Inflammatory macrophage treated with lipopolysaccharide for 1 hour (primary cell): ENCODE results near the gene WDR46.
A peak's percentile ranks its signal among the peaks of the same experiment; 100 is the strongest.

ENCODE experiments used
- DNase-seq, 2 donors: peaks; one replicate each; pipeline ENCODE4 v3.0.0-alpha.2; 2020 to 2022

Gene WDR46, protein sequence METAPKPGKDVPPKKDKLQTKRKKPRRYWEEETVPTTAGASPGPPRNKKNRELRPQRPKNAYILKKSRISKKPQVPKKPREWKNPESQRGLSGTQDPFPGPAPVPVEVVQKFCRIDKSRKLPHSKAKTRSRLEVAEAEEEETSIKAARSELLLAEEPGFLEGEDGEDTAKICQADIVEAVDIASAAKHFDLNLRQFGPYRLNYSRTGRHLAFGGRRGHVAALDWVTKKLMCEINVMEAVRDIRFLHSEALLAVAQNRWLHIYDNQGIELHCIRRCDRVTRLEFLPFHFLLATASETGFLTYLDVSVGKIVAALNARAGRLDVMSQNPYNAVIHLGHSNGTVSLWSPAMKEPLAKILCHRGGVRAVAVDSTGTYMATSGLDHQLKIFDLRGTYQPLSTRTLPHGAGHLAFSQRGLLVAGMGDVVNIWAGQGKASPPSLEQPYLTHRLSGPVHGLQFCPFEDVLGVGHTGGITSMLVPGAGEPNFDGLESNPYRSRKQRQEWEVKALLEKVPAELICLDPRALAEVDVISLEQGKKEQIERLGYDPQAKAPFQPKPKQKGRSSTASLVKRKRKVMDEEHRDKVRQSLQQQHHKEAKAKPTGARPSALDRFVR

DNA sequence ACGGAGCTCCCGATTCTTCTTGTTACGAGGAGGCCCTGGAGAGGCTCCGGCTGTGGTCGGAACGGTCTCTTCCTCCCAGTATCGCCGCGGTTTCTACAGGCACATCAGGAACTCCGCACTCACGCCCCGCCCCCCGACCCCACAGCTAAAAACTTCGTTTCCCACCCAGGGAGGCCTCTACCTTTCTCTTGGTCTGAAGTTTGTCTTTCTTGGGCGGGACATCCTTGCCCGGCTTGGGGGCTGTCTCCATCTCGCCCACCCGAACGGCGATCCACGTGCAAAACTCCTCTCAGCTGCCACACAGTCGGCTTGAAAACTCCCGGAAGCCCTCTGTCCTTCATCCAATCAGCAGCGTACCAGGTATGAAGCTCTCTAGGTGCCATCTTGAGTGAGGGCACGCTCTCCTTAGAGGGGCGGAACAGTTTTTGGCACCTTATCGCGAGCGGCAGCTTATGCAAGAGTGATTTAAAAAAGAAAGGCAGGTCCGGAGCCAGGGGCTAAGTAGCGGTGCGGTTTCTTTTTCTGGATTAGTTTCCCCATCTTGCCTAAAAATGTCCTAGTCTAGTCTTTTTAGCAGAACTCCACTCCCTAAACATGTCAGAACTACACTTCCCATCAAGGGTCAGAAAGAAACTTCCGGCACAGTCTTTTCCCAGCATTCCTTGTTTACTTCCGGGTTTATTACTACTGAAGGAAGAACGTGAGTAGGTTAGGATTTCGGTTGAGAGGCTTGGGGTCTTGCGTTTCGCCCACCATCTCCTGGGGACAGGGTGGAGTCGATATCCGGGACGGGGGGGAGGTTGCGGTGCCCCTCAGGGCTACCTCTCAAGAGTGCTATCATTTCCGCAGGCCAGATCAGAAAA lies at the start of gene WDR46, which contains the start of gene PFDN6:
Gene WDR46, minus strand, starts transcription at position 319 of the 863 bp plus-strand sequence. Its CDS starts 69 bp downstream, at position 250.
Gene PFDN6, plus strand, starts transcription at position 681 of the 863 bp plus-strand sequence. CDS start 256 bp downstream, outside the sequence.
- DNase-seq: peak; percentile 87

DNA sequence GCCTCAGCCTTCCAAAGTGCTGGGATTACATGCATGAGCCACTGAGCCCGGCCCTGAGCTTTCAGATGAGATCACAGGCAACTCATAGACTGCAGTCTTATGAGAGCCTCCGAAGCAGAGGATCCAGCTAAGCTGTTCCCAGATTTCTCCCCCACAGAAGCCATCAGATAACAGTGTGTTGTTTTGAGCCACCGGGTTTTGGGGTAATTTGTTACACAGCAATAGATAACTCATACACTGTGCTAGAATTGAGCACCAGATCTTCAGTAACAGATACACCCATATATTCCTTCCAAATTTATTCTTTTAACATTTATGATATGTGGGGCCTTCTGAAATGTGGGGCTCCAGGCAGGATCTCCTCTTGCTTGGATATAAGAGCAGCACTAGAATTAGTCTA lies 47.5 kb upstream of the WDR46 start:
- no peak for DNase-seq

DNA sequence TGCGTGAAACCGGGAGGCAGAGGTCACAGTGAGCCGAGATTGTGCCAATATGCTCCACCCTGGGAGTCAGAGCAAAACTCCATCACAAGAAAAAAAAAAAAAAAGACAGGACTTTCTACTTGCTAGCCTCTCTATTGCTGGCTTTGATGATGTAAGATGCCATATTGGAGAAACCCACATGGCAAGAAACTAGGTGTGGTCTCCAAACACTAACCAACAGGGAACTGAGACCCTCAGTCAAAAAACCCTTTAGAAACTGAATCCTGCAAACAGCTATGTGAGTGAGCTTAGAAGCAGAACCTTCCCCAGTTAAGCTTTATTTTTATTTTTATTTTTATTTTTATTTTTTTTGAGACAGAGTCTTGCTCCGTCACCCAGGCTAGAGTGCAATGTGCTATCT lies 46.9 kb upstream of the WDR46 start:
- no peak for DNase-seq

DNA sequence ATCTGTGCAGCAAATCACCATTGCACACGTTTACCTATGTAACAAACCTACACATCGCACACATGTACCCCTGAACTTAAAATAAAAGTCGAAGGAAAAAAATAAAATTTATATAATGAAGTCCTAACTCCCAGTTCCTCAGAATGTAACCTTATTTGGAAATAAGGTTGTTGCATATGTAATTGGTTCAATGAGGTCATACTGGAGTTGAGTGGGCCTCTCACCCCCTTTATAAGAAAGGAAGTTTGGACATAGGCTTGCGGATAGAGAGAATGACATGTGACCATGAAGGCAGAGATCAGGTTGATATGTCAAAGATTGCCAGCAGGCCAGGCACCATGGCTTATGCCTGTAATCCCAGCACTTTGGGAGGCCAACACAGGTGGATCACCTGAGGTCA lies 44.6 kb upstream of the WDR46 start:
- peak; percentile 40 to 67 for DNase-seq

DNA sequence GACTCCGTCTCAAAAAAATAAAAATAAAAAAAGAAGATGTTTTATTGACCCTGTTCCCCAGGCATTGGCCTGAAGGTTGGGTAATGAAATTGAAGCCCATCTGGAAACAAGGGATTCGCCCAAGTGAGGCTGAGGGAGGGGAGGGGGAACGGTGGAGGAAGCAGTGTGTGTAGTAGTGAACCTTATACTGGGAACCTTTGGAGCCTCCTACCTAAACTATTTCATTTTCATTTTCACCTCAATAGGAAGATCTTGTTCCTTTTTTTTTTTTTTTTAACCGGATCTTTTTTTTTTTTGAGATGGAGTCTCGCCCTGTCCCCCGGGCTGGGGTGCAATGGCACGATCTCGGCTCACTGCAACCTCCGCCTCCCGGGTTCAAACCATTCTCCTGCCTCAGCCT lies 41.7 kb upstream of the WDR46 start:
- DNase-seq: no peak

DNA sequence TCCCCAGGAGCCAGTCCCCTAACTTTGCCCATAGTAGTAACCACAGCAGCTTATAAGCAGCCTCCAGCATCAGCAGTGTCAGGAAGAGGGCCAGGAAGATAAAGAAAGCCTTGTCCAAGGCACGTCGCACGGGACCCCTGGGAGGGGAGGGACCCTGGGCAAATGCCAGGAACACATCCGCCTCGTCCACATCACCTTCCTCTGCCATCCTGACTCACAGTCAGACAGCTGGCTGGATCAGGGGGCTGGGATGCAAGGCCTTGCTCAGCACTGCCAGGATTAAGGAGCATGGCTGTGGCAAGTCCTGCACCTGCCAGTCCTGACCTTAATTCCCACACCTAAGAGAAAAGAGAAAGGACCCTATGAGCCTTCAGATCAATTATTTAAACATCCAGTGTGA lies 40.0 kb upstream of the WDR46 start:
- DNase-seq: no peak

DNA sequence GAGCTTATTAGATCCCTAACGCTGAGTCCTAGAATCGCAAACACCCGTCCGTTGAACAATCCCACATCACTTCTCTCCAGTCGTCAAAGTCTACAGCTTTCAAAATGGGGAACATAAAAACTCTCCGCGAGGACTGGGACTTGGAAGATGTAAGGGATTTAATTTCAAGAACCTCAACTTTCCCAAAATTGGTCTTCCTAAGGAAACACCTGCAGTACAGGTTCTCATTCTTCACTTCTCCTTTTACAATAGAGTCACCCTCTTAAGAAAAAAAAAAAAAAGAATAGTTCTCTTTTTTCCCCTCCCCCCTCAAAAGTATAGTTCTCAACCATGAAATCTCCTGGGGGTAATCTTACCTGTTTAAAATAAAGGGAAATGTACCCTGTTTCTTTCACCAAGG lies 35.1 kb upstream of the WDR46 start:
- DNase-seq: peak in 1 of 2 donors; percentile 35

DNA sequence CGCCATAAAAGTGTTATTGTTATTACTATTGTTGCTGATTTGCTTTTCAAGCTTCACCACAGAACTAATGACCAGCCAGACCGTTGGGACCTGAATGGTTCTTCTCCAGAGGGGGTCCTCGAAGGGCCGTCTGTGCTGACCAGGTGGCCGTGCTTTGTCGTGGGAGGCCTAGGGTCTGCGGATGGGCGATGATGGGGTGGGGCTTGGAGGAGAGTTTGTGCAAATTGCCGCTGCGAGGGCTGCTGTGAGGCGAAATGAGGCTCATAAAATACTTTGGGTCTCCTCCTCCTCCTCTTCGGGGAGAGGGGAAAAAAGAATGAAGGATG lies 34.5 kb upstream of the WDR46 start:
- DNase-seq: no peak

DNA sequence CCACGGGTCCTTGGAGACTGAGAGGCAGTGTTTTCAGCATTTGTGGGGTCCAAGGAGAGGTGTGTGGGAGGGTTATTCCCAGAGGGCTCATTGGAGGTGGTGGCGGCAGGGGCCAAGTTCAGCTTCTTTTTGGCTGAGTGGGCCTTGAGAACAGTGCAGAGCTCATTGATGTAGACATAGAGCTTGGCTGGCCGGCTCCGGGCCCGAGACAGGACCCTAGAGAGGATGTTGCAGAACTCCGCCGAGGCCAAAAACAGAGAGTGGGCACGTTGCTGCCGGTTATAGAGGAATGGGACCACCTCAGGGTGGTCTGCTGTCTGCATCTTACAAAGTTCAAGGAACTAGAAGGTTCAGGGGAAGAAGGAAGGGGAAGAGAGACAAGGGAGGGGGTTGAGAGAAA lies 32.2 kb upstream of the WDR46 start:
- DNase-seq: no peak

DNA sequence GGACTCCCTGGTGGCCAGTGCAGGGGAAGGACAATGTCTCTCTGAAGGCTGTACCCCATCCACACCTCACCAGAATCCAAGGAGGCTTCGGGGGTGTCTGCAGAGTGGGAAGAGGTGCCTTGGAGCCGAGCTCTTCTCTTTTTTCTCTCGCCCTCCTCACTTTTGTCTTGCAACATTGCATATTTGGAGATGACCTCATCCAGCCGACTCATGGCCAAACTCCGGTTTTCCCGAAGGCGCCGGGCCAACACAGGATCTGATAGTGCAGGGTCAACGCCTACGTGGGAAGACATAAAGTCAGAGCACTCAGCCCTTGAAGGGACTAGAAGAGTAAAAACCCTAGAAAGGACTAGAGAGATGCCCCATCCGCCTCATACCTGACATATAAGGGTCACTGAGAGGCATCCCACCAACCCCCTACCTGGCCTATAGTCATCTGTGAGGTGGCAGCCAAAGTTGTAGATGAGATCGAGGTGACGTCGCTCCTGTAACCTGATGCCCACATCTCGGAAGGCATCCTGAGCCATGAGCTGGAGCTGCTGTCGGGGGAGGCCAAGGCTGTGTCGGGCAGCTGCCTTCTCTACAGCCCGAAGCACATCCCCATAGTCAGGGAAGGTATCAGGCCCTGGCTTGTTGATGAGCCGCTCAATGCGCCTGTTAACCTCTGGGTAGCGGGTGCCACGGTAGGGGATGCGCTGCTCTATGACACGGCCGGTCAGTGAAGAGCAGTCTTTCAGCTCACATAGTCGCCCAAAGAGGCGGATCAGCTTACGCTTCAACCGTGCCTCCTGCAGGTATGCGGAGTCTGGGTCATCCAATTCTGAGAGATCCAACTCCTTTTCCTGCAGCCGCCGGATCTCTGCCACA lies 31.5 kb upstream of the WDR46 start:
- peak; percentile 92 to 96 for DNase-seq

DNA sequence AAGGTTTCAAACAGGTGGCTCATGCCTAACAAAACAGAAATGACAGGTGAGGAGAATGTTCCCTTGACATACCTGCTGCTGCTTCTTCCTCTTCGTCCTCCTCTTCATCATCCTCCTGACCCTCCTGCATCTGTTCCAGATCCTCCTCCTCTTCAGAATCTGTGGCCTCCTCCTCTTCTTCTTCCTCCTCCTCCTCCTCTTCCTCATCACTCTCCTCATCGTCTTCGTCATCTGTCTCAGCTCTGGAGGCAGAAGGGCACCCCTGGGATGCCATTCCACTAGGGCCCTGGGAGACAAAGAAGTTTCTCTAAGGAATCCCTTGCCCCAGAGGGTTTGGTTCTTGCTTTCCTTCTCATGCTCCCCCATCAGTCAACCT lies 30.9 kb upstream of the WDR46 start:
- DNase-seq: no peak

DNA sequence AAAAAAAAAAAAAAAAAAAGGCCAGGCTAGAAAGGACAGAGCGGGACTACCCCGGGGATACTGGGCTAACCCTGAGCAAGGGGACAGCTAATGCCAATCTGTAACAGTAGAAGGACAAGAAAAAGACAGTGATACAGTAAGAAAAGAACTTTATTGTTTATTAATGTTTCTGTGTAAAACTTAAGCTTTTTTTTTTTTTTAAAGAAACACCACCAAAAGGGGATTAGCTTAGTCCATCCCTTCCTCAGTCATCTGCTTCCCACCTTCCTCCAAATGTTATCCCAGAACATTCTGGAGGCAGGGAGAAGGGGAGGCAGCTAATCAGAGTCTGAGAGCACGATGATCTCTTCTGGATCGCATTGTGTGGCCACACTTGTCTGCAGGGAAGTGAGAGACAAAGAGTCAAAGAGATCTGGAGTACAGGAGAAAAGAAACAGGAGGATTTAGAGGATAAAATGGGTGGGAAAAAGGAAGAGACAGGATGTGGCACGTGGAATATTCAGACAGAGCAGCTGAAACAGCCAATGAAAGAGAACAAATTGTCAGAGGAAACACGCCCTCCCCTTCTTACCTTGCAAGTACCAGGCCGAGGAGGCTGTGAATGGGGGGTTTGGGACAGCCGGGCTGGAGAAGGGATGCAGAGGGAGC lies 29.5 kb upstream of the WDR46 start:
- DNase-seq: no peak

DNA sequence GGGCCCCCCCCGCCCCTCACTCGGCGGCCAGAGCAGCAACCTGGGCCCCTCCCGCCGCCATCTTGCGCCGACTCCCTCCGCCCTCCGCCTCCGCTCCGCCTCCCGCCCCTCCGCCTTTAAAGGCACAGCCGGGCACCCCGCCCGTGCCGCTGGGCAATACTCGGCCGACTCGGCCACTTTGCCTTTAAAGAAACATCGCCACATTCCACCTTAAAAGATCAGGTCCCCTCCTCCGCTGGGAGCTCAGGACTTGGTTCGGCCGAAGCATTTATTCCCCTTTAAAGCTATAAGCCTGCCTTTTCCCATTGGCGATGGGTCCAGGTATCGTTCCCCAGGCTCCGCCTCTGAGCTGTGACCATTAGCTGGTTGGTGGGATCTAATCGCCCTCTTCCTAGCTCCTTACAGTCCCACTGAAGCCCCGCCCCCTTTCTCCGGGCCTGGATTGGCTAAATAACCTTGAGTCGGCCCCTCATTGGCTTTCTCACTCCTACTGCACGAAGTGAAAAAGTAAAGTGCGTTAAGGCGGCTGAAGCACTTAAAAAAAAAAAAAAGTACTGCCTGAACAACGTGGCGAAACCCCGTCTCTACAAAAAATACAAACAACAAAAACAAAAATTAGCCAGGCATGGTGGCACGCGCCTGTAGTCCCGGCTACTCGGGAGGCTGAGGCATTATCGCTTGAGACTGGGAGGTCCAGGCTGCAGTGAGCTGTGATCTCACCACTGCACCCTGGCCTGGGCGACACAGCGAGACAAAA lies 28.8 kb upstream of the WDR46 start, which contains the start of gene ZBTB22:
Gene ZBTB22, minus strand, starts transcription at position 76 of the 757 bp plus-strand sequence. CDS start 828 bp downstream, outside the sequence.
- peak; percentile 98 to 99 for DNase-seq

DNA sequence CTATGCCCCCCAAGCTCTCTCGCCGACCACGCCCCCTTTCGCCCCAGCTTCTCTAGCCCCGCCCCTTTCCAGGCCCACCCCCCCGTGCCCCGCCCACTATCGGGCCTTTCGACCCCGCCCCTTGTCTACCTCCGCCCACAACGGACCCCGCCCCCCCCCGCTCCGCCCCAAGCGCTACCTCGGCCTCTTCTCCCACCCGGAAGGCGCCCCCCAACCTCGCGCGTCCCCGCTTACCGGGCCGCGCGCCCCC lies 28.3 kb upstream of the WDR46 start:
- no peak for DNase-seq

DNA sequence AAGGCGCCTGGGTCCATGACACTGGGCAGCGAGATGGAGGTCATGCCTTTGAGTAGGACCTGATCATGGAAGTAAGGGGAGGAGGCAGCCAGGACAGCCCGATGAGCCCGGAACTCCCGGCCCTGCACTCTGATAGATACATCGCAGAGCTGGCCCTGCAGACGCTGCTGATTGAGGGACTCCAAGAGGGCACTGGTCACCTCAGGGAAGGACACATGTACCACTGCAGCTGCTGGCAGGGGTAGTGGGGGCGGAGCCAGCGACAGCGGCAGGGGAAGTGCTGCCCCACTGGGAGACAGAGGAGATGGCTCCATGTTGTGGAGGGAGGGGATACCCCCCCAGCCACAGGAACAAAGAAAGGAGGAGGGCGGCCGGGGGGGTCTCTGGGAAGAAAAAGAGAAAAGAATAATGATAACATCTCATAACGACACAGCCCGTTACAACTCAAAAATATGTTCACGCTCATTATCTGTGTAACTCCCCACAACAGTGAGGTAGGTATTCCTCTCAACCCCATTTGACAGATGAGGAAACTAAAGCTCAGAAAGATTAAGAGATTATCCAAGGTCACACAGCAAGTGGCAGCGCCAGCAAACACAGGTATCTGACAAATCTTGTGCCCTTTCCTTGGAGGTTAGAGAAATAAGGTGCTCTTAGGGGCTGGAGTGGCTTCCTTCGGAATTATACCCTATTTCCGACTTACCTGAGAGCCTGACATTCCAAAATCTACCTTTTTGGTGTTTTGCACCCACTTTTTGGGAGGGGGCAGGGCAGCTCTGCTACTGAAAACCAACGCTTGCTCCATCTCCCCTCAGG lies 27.8 kb upstream of the WDR46 start:
- DNase-seq: no peak

DNA sequence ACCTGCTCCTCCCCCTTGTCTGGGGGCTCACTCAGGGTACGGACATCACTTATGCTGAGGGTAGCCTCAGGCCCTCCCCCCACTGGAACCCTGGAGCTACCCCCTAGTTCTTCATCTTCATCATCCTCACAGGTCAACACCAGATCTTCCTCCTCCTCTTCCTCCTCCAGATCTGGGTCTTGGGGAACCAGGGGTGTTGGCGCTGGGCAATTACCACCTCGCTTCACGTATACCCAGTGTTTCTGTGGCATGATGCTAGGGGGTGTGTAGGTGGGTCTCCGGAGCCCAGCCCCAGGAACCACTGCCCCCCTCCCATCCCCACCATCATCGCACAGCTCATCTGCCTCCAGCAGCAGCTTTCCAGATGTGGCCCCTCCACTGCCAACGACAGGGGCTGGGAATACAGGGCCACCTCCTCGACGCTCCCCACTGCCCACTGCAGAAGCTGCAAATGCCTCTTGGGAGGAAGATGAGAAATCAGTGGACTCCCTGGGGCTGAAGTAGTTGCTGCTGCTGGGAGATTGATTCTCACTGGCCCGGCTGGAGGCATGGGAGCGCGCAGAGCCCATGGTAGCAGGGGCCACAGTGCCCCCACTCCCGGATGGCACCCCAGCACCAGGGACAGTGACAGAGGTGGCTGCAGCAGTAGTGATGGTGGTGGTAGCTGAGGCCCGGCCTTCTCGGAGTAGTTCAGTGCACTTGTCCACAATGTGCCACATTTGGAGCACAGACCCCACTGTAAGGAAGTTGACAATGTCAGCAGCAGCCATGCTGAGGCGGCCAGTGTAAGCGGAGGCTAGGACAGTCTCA lies 27.0 kb upstream of the WDR46 start:
- no peak for DNase-seq

DNA sequence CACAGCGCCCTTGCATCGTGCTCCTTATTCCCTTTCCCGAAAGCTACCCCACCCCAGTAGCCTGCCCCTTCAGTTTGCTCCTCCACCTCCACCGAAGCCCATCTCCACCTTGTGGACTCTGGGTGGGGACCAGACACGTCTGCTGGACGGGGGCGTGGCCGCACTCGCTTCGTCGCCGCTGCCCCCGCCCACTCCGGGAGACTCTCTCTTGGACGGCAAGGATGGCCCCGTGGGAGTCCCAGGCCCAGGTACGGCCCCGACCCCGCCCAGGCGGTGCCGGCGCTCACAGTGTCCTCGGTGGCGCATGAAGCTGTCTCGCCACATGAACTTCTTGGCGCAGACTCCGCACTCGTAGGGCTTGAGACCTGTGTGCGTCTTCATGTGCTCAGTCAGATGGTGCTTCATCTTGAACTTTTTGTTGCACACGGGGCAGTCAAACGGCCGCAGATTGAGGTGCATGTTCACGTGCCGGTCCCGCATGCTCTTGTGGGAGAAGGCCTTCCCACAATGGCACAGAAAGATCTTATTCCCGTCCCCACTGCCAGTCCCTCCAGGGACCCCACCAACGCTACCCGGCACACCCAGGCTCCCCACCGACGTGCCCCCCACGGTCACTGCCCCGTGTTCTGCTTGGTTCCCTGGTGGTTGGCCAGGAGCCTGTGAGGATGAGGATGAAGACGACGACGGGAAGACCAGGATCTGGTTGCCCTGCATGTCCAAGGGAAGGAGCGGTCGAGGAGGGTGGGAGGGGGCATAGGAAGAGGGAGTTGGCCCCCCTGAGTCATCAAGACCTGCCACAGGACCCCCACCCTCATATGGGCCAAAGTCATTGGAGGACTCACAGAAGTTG lies 26.1 kb upstream of the WDR46 start:
- no peak for DNase-seq

DNA sequence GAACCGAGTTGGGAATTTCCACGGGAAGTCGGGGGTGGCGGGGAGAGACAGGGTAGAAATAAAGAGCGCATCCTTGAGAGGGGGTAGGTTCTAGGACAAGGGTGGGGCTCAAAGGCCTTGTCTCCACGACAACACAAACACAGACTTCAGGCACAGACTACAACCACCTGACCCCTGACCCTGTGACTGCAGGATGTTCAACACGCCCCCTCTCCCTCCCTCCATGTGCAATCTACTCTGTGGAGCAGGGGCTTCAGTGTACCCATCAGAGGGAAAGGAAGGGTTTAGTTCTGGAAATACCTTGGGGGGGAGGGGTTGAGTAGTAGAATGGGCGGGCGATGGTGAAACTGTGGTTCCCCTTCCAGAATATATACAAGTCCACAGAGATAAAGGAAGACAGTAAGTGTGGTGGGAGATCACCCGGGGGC lies 25.5 kb upstream of the WDR46 start:
- DNase-seq: peak; percentile 97 to 98
